HL-60 (cell line): ENCODE results near the gene R3HCC1L.

Source experiments
- GABPA ChIP-seq: IDR thresholded peaks from 2 replicates; pipeline ENCODE4 v1.6.1; 2012; ENCODE audit warnings: low read depth
- POLR2AphosphoS5 ChIP-seq: IDR thresholded peaks from 2 replicates; pipeline ENCODE4 v1.6.1; 2012; ENCODE audit warnings: low read depth
- SPI1 ChIP-seq: IDR thresholded peaks from 2 replicates; pipeline ENCODE4 v1.6.1; 2012; ENCODE audit warnings: low read depth, mild to moderate bottlenecking, borderline replicate concordance
- TF ChIP-seq, protein P1 (sequence below): IDR thresholded peaks from one replicate; pipeline ENCODE4 v1.5.1; 2011; ENCODE audit warnings: low read length, control low read depth, inconsistent platforms; ENCODE audit not compliant: insufficient read depth

DNA sequence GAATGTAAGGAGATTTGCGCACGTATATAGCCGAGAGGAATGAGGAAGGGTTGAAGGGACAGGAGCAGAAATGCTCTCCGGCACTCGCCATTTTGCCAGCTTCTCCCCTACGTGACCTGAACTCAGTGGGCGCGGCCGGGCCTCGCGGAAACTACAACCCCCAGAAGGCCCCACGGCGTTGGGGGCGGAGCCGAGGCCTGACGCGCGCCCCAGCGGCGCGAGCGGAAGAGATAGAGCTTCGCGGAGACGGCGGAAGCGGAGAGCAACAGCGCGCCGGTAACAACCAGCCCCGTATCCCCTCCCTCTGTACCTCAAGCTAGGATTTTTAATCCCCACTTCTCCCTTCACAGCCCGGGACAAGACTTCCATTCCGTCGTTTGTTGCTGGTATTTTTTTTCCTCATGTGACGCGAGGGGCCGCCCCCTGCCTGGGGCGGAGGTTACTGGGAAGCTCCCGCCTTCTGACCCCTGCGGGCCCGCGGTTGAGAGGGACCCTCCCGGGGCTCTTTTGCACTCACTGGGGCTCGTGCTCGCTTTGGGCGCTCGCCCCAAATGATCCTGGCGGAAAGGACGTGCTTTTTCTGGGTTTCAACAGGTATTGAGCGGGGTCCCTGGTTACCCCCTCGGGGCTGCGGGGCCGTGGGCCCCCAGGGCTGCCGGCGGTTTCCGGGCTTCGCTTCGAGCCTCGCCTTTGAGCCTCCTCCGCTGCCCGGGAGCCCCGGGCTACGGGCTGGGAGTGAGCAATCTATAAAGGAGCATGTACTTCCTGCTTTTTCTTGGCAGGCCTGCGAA is at the start of gene R3HCC1L:
- TF ChIP-seq, protein P1, sequence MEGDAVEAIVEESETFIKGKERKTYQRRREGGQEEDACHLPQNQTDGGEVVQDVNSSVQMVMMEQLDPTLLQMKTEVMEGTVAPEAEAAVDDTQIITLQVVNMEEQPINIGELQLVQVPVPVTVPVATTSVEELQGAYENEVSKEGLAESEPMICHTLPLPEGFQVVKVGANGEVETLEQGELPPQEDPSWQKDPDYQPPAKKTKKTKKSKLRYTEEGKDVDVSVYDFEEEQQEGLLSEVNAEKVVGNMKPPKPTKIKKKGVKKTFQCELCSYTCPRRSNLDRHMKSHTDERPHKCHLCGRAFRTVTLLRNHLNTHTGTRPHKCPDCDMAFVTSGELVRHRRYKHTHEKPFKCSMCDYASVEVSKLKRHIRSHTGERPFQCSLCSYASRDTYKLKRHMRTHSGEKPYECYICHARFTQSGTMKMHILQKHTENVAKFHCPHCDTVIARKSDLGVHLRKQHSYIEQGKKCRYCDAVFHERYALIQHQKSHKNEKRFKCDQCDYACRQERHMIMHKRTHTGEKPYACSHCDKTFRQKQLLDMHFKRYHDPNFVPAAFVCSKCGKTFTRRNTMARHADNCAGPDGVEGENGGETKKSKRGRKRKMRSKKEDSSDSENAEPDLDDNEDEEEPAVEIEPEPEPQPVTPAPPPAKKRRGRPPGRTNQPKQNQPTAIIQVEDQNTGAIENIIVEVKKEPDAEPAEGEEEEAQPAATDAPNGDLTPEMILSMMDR: no peak
- TF ChIP-seq GABPA (peak; percentile 64; the same call in 1 of the 2 replicates), POLR2AphosphoS5 (peak; percentile 86), SPI1 (peak; percentile 41; the same call in 1 of the 2 replicates)
